SK-N-DZ (cell line): ENCODE measurements around the gene POU2F1.

Experiments
- DNase-seq: peaks from one replicate; pipeline ENCODE4 v3.0.0-alpha.2; 2015; ENCODE audit warnings: low spot score

The POU2F1 gene

DNA sequence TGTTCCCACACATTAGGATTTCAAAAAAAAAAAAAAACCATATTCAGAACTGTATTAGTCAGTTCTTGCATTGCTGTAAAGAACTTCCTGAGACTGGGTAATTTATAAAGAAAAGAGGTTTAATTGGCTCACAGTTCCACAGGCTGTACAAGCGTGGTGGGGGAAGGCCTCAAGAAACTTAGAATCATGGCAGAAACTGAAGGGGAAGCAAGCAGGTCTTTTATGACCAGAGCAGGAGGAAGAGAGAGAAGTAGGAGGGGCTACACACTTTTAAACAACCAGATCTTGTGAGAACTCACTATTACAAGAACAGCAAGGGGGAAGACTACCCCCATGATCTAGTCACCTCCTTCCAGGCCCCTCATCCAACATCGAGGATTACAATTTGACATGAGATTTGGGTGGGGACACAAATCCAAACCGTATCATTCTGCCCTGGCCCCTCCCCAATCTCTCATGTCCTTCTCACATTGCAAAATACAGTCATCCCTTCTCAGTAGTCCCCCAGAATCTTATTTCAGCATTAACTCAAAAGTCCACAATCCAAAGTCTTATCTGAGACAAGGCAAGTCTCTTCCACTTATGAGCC lies 51.8 kb downstream of the POU2F1 start:
- DNase-seq = no peak

DNA sequence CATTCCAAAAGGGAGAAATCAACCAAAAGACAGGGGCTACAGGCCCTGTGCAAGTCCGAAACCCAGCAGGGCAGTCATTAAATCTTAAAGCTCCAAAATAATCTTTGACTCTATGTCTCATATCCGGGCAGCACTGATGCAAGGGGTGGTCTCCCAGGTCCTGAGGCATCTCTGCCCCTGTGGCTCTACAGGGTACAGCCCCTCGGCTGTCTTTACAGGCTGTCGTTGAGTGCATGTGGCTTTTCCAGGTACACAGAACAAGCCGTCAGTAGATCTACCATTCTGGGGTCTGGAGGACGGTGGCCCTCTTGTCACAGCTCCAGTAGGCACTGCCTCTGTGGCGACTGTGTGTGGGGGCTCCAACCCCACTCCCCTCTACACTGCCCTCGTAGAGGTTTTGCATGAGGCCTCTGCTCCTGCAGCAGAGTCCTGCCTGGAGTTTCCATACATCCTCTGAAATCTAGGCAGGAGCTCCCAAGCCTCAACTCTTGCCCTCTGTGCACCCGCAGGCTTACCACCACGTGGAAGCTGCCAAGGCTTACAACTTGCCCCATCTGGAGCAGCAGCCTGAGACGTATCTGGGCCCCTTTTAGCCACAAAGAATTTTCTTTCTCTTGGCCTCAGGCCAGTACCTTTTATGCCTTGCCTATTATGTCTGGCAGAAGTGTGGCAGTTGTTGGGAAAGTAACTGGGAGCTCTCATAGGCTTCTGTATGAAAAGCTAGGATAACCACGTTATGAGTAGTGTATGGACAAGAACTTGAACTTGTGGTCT lies 52.5 kb downstream of the POU2F1 start:
- DNase-seq = no peak

GRCh38 chr1:167274061-167274460 lies 53.4 kb downstream of the POU2F1 start:
- no peak for DNase-seq

GRCh38 chr1:167276969-167277368 lies 56.3 kb downstream of the POU2F1 start:
- no peak for DNase-seq

DNA sequence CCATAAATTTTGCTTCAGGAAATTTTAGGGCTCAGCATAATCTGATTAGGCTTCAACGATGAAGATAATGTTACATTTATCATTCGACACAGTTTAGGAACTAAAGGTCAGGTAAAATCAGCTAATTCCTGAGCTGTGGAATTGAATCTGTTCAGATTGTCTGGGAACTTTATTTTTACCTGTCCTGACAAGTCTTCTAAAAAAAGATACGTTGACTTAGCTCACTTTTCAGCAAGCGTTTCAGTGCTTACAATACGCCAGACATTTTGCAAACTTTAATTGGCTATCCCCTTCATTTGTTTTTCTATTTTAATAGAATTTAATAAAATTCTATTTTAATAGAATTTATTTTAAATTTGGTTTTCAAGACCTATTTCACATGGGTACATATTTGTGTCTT lies 57.8 kb downstream of the POU2F1 start:
- no peak for DNase-seq

- no peak for DNase-seq
Measured at GRCh38 chr1:167280912-167281311, 60.2 kb downstream of the POU2F1 start.

GRCh38 chr1:167288390-167289074 lies 67.8 kb downstream of the POU2F1 start:
- no peak for DNase-seq

DNA sequence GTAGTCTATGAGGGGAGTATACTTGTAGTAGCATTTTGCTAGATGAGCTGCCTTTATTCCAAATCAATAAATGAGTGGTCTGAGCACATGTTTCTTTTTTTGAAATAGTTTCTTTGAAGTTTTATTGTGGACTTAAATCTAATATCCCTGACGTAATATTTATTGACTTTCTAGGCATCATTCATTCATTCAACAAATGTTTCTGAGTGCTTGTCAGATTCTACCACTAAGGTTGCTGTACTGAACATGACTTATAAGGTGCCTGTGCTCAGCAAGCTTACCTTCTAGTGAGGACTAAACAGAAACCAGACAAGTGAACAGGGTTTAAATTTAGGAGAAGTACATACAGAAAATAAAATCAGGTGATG lies 68.4 kb downstream of the POU2F1 start:
- no peak for DNase-seq

DNA sequence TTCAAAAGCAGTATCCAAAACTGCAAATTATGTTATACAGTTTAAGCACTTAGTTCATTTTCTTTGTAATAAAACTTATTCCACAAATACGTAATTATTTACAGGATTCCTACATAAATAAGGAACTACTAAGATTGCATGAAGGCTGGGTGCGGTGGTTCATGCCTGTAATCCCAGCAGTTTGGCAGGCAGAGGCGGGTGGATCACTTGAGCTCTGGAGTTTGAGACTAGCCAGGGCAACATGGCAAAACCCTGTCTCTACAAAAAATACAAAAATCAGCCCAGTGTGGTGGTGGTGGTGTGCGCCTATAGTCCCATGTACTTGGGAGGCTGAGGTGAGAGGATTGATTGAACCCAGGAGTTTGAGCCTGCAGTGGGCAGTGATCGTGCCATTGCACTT lies 69.3 kb downstream of the POU2F1 start:
- no peak for DNase-seq

DNA sequence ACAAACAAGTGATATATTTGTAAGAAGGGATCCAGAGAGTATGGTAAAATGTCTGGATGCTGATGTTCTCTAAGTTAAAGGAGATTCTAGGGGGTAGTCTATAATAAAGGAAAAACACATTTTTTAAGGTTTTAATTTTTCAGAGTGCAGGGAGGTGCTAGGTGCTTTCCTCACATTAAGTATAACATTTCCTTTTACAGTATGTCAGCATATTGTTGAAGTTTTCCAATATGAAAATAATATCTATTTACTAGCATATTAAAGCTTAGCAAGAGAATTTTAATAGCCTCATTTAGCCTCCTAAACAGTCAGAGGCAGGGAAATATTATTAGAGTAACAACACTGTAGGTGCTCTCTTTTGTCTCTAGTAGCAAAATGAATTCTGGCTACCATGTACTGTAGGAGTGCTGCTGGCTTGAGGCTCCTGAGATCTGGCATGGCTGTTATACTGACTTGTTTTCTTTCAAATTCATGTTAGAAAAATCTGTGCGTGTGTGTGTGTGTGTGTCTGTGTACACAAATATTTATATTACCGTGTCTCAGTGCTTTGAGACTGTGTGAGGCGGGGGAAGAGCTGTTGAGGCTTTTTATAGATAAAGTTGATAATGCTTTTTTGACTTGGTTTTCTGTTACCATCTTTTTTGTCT lies 71.0 kb downstream of the POU2F1 start:
- no peak for DNase-seq

DNA sequence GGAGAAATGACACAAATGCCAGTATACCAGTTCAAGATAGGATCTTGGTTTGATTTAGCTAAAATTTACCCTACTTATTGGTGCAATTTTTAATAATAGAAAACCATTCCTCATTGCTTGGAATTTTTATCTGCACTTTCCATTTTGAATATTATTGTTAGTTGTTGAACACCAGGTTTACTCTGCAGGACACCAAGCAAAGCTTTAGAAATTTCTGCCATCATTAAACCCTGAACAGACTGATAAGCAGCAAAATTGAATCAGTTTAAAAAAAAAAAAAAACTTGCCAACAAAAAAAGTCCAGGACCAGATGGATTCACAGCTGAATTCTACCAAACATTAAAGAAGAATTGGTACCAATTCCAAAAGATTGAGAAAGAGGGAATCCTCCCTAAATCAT lies 71.5 kb downstream of the POU2F1 start:
- no peak for DNase-seq

GRCh38 chr1:167293057-167293456 lies 72.4 kb downstream of the POU2F1 start:
- no peak for DNase-seq

GRCh38 chr1:167294528-167294927 lies 73.8 kb downstream of the POU2F1 start:
- no peak for DNase-seq

DNA sequence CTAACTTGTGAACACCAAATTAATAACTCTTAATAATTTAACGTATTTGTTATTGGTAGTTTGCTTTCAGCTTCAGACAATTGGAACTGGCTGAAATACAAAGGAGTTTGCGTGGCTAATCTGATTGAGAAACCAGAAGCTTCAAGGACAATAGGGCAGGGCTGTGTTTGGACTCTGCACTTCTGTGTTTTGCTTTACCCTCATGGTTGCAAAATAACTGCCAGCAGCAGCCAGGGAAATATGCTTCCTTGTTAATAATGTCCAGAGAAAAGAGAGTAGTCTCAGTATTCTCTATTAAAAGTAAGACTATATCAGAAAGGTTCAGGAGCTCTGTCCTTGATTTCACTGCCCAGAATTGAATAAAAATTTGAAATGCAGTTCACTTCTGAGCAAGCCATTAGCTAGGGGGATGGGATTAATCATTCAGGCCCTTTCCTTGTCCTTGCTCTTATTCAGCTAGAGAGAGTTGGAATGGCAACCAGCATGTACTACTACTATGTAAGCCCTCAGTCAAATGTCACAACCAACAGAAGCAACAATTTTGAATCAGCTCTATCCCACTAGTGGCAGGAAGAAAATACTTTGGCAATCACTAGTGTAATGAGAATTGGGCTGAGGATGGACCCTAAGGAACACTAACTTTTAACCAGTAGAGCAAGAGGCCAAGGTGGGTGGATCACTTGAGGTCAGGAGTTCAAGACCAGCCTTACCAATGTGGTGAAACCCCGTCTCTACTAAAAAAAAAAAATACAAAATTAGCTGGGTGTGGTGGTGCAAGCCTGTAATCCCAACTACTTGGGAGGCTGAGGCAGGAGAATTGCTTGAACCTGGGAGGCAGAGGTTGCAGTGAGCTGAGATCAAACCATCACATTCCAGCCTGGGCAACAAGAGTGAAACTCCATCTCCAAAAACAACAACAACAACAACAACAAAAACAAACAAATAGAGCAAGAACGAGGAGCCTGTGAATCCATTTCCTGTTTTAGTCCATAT lies 76.8 kb downstream of the POU2F1 start:
- DNase-seq = no peak

DNA sequence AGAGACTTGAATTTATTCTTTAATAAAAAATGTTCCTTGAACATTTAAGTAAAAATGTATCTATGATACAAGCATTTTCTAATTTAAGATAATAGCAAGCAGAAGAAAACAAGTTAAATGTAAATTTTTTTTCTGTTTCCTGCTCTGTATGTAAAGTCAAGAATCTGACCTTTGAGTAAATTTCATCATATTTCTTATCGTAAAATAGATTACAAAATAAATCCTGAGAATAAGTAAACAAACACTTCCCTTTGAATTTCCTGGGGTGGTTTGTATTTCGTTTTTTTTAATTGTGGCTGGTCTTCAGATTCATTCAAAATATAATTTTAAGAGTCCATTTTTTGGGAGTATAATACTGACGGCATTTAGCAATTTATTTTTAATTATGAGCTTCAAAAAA lies 77.6 kb downstream of the POU2F1 start:
- no peak for DNase-seq

DNA sequence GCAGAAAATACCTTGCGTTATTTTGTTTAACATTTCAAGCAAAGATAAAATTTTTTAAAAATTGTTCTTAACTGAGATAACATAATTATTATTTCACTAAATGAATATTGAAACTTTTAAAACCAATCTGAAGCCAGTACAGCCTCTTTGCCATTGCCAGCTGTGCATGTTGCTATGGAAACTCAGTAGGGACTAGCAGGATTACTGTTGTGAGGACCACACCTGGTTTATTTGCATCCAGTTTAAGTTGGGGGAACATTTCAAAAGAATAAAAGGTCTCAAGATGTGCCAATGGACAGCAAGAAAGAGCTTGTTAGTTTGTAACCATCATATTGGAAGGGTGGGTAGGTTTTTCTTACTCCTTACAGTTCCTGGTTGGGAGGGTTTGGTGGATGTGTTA lies 80.7 kb downstream of the POU2F1 start:
- no peak for DNase-seq

DNA sequence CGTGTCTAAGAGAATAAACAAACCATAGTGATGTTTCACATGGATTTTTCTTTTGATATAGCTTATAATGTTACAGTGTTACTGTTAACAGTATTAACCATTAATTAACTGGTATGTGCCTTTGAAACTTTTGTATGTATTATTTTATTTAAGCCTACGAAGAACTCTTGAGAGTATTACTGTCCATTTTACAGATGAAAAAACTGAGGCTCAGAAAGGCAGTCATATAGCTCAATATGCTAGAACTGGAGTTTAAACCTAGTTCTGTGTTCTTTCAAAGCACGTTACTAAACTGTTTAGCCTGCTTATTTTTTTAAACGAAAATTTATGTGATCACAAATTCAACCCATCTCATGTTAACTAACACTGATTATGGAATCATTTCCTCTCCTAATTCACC lies 83.5 kb downstream of the POU2F1 start:
- no peak for DNase-seq

- no peak for DNase-seq
Measured at GRCh38 chr1:167305059-167305705, 84.5 kb downstream of the POU2F1 start.

GRCh38 chr1:167305706-167306277 lies 85.1 kb downstream of the POU2F1 start:
- no peak for DNase-seq

- DNase-seq = no peak
Measured at GRCh38 chr1:167310732-167311131, 90.0 kb downstream of the POU2F1 start.
